Amniotic epithelial cell (primary cell): ENCODE measurements around the gene PNKP.

Experiments used
- DNase-seq: peaks from one replicate; pipeline ENCODE4 v3.0.0-alpha.2; 2010; ENCODE audit warnings: low read depth

The PNKP gene

DNA sequence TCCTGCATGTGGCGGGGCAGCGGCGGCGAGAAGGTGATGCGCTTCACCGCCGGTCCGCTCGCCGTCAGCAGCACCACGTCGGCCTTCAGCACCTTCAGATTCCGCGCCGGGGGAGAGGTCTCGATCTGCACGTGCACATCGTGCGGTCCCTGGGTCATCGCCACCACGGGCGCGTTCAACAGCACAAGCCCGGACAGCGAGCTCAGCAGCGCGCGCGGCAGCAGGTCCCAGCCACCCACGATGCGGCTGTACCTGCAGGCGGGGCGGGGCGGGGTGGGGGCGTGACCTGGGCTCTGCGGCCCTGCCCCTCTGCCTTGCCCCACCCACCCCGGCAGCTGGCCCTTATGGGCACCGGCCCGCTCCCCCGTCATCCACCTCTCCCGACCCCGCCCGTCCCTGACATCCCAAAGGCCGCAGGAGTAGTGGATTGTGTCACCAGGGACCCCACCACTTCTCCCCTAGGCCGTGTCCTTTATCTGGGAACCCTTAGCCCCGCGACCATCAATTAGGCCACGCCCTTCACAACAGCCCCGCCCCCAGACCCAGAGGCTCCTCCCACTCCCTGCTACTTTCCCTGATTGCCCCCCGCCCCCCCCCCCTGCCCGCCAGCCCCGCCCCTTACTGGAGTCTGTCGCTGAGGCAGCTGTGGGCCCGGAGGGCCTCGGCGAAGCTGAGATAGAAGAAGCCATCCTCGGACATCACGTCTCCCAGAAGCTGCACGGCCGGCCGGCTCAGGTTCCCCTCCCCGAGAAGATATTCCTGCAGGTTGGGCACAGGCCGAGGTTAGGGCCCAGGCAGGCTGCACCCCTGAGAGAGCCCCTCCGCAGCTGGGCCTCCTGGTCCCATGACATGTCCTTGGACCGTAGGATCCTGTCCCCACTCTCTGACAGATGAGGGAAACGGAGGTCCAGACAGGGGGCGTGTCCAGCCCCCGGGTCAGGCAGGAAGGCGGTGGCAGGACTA lies 23.3 kb upstream of the PNKP start:
- DNase-seq = no peak

DNA sequence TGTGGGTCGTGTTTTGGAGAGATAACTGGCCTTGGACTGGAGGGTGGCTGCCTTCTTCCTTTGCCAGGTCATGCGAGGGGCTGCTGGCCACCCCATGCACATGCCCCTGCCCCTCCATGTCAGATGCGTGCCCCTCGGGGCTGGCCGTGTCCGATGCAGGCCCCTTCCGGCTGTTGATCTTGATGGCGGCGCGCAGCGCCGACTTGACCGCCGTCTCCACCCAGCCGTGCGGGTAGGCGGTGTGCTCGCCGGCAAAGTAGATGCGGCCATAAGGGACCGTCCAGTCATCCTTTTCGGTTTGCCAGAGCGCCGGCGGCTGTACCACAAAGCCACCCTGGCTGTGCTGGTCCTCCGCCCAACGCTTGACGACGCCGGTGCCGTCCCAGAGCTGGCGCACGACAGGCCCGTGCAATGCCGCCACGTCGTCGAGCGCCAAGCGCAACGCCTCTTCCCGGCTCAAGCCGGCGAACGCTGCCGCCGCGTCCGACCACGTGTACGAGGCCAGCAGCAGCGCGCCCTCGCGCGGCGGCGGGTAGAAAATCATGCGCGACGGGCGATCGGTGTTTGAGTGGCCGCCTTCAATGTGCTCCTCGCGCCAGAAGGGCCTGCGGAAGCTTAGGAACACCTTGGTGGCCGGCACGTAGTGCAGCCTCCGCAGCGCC lies 22.4 kb upstream of the PNKP start:
- peak; percentile 65 for DNase-seq

DNA sequence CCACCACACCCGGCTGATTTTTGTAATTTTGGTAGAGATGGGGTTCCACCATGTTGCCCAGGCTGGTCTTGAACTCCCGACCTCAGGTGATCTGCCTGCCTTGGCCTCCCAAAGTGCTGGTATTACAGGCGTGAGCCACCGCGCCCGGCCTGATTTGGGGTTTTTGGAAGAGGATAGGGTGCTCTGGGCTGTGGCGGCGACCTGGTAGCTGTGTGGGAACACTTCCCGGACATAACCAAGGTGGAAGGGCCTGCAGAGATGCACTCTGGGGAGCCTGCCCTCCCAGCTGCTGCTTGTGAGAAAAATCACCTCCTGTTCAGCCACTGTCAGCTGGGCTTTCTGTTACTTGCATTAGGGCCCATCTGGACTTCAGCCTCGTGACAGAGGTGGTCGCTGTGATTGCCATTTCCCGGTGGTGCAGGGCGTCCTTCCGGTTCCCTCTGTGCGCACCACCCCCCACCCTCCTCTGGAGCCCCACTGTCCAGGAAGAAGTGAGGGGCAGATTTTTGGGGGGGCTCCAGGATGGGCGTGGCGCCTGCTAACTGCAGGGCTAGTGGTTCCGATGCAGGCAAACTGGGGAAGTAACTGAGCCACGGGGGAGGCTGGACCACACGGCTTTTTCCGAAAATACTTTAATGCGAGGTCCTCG lies 21.8 kb upstream of the PNKP start:
- DNase-seq = no peak

DNA sequence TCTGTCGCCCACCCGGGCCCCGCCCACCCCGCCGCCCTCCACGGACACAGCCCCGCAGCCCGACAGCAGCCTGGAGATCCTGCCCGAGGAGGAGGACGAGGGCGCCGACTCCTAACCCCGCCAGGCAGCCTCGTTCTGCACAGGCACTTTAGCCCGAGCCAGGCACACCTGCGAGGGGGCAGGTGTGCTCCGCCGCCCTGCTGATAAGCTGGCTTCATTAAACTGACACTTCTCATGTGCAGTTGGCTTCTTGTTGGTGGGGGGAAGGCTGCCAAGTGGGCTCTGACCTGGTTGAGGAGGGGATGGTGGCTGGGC lies 21.1 kb upstream of the PNKP start:
- no peak for DNase-seq

DNA sequence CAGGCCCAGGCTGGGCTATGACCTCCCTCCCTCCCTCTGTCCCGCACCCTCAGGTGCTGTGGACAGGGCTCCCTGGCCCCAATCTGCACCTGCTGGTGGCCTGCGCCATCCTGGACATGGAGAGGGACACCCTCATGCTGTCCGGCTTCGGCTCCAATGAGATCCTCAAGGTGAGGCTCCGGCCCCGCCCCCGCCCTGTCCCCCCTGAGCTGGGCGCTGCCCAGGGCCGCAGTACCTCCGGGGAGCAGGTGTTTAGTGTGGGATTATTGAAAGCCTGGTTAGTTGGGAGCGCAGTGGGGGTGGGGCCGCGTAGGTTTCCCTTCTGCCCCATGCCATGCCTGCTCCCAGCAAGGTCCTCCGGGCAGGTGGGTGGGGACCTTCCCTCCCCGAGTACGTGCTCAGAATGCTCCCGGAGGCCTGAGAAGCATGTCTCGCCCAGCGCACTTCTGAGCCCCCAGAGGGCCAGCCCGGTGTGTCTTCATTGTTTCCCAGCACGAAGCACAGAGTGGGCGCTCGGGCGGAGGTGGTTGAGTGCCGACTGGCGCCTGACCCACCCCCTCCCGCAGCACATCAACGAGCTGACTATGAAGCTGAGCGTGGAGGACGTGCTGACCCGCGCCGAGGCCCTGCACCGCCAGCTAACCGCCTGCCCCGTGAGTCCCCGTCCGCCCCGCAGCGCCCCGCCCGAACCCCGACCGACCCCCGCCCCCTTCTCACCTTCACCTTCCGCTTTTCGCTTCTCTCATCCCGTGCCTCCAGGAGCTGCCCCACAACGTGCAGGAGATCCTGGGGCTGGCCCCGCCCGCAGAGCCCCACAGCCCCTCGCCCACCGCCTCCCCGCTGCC lies 20.5 kb upstream of the PNKP start:
- no peak for DNase-seq

DNA sequence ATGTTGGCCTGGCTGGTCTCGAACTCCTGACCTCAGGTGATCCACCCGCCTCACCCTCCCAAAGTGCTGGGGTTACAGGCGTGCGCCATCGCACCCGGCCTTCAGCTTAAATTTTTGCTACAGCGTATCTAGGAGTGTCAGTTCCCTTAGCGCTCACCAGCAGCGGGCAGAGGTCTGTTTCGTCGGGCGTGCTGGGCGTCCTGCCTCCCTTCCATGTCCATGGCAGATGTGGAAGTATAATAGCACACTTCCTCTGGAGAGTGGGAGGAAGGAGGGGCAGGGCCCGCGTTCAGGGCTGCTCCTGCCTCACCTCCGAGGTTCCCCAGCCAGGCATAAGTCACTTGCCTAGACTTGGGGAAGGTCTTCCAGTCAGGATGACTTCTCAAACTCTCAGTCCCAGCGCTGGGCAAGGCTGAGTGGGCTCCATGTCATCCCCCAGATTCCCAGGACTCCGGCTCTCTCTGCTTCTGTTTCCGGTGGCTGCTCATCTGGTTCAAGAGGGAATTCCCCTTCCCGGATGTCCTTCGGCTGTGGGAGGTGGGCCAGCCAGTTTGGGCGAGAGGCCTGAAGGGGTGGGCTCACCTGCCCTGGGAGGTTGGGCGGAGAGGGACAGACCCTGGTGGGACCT lies 19.8 kb upstream of the PNKP start:
- no peak for DNase-seq

DNA sequence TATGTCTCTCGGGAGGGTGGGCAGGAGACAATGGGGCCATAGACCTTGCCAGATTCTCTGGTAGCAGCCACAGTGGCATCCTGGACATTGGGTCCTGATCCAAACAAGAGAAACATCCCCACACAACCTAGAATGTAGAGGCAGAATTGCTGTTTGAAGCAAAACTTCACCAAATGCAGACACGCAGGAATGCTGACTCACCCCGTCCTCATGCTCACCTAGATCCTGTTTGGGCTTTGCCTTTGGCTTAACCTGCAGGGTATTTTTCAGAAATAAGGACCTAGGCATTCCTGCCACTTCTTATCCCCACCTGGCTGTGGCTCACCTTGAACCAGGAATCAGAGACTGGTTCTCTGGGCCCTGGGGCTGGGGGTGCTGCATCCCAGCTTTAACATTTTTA lies 17.4 kb upstream of the PNKP start:
- DNase-seq = no peak

DNA sequence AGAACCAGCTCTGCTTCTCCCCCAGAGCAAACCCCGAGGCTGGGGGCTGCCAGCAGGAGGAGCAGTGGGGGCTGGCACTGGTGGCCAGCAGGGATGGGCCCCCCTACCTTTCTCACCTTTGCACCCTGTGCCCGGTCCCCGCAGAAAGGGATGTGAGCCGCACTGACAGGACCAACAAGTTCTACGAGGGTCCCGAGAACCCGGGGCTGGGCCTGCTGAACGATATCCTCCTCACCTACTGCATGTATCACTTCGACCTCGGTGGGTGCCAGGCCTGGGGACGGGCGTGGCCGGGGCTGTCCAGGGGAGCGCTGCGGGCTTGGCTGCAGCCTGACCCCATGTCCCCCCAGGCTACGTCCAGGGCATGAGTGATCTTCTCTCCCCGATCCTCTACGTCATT lies 16.7 kb upstream of the PNKP start:
- no peak for DNase-seq

DNA sequence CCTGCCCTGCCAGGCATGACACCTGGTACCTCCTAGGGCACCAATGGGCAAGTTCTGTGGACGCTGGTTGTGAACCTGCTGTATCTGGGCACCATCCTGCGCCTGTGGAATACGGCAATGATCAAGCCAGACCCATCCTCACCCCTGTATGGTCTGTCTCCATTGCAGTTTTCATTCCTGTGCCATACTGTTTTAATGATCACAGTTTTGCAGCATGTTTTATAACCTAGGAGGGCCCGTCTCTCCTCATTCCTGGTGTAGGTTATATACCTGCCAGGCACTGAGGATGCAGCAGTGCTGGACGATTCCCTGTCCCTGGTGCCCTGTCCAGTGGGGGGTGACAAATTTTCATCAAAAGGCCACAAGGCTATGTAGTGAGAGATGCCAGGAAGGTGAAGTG lies 15.7 kb upstream of the PNKP start:
- no peak for DNase-seq

DNA sequence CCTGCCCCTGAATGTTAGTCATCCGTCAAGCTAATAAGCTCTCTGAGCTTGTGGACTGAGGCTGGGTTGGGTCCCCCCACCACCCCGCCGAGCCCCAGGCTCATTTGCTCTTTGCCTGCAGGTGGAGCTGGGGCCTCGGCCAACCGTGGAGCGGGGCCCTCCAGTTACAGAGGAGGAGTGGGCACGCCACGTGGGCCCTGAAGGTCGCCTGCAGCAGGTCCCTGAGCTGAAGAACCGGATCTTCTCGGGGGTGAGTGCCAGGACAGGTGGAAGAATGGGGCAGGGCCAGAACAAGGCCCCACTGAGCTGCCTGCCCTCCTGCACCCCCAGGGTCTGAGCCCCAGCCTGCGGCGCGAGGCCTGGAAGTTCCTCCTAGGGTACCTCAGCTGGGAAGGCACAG lies 15.3 kb upstream of the PNKP start:
- no peak for DNase-seq

DNA sequence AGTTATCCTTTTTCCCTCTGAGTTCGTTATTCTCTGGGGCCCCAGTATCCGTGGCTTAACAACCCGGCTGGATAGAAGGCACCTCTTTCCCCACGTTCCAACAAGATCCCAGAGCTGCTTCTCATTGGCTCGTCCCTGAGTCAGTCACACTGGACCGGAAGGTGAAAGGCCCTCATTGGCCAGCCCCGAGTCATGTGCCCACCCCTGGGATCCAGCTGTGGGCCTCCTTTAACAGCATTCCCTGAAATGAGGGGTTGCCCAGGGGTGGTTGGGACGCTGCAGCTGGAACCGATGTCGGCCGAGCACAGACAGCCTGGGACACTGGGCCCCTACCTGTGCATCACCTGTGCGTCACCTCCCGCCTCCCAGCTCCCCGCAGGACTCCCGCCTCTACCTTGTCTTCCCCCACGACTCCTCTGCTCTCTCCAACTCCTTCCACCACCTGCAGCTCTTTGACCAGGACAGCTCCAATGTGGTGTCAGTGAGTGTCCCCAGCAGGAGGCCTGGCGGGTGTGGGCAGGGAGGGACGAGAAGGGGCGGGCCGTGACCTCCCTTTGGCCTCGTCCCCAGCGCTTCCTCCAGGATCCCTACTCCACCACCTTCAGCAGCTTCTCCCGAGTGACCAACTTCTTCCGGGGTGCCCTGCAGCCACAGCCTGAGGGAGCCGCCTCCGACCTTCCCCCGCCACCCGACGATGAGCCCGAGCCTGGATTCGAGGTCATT lies 14.5 kb upstream of the PNKP start:
- peak; percentile 29 for DNase-seq

DNA sequence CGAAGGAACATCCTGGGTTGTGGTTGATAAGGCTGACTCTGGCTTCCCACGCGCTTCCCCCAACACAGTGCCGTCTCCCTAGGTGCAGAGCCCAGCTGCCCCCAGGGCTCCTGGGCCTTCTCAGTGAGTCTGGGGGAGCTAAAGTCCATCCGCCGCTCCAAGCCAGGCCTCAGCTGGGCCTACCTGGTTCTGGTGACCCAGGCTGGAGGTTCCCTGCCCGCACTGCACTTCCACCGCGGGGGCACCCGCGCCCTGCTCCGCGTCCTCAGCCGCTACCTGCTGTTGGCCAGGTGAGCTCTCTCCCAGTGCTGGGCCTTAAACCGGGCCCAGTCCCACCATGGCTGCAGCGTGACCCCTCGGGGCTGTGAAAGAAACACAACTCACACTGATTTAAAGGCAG lies 13.8 kb upstream of the PNKP start:
- no peak for DNase-seq

DNA sequence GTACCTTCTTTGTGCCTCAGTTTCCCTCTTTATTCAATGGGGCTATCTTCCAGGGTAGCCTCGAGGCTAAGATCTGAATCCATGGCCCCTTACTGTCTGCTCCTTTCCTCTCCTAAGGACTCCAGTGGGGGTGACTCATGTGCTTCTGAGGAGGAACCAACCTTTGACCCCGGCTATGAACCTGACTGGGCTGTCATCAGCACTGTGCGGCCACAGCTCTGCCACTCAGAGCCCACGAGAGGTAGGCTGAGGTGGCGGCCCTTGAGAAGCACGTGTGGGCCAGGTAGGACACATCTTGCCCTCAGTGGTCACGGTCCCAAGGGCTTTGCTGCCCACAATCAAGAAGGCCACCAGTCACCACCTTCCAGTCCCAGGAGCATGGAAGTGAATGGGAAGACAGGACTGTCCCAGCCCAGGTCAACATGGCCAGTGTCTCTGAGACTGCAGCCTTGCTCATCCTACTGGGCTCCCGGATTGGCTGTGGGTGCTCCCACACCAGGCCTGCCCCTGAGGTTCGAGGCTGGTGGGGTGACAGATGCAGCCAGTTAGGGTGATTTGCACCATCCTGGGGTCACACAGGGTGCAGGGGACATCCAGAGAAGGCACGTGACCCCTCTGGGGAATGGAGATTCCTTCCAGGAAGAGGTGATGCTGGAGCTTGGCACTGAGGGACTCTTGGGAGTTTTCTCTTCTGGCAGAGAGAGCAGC lies 12.9 kb upstream of the PNKP start:
- no peak for DNase-seq

DNA sequence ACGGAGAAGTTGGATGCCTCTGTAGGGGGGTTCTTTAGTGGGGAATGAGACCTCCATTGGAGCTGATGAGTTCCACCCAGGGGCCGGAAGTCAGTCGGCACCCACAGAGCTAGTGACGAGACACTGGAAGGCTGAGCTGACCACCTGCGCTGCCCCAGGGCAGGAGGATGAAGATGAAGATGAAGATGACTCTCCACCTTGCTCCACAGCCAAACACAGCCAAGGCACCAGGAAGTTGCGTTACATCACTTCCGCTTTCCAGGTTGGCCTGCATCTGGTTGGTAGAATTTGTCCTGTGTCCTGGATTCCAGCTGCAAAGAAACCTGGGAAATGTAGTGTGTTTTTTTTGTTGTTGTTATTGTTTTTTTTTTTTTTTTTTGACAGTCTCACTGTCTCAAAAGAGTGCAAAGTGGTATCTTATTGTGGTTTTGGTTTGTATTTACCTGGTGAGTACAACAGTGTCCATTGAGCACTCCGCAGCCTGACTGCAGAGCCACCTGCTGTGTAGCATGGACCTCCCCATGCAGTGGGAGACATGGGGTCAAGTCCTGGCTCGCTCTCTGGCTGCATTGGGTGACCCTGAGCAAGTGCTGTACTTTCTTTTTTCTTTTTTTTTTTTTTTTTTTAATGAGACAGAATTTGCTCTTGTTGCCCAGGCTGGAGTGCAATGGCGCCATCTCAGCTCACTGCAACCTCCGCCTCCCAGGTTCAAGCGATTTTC lies 12.0 kb upstream of the PNKP start:
- peak; percentile 21 for DNase-seq

DNA sequence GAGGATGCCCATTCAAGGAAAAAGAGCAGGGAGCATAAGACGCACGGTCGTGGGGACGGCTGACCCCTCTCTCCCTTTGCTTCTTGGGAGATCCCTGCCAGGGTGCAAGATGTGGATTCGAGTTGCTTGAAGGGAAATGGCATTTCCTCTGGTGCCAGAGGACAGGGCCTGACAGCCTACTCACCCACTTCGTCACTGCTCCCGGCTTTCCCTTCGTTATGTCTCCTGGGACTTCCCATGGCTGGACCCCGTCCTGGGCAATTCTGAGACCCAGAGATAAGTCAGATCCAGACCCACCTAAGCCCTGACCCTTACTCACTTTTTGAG lies 11.3 kb upstream of the PNKP start:
- DNase-seq = no peak

DNA sequence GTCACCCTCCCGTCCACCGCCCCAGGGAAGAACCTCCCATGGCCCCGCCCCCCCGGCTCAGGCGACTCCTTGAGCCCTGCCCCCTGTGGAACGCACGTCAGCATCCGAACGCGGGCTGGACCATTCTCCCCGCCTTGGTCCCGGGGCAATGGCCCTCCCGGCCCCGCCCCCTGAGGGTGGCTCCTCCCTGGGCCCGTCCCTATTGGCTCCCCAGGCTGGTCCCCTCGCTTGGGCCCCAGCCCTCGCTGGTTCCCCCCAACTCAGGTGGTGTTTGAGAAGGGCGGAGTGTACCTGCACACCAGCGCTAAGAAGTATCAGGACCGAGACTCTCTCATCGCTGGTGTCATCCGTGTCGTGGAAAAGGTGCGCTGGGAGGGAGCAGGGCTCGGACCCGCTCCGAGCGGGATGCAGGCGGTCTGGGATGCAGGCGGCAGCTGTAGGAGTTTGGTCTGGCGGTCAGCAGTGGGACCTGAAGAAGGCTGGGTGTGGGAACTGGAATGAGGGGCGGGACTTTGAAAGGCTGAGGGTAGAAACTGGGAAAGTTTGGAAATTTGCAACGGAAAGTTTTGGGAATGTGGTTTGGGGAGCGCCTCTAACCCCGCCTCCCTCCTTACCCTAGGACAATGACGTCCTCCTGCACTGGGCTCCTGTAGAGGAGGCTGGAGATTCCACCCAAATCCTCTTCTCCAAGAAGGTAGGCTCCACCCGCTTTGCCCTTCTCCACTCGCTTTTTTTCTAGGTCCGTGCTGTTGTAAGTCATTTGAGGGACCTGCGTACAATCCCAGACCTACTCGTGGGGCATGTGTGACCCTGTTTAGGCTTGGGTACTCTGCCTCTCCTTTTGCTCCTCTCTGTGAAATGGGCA lies 10.7 kb upstream of the PNKP start:
- DNase-seq = peak; percentile 94

DNA sequence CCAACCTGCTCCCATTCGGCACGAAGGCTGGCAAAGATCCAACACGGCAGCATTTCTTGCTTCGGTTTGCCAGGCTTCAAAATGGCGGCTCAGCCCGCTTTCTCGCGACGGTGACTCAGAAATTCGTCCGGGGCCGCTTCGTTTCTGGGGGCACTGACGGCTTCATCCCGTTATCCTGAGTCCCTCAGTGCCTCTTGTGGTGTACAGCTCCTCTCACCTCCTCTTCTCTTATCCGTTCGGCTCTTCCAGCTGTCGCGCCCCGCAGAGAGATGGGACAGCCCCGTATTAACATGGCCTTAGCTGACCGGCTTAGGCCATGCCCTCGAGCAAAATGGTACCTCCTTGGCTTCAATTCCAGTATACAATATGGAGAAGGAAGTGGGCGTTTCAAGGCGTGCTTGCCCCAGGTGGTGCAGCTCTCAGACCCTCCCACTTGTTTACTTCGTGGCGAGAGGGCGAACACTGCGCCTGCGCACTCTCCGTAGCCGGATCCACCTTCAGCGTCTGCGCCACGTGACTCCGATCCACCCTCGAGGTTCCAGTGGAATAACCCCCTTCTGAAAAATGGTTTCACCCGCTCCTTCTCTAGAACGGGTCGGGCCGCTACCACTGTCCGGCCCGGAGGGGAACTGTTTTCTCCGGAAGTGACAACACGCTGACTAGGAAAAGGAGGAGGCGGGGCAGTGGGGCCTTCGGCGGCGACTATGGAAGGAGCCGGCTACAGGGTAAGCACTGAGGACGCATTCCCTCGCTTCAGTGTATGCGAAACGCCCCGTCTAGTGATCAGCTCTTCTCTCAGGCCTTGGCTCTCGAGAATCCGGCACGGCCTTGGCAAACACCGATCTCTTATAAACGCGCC lies 9.9 kb upstream of the PNKP start, which contains the start of the genes AKT1S1 and TBC1D17:
Gene AKT1S1 (minus strand): TSS at position 336 of the 859 bp plus-strand sequence. CDS start 4,060 bp downstream, outside the sequence.
Gene TBC1D17 (plus strand): TSS at position 683 of the 859 bp plus-strand sequence. CDS start 22 bp downstream, at position 705.
- peak; percentile 100 for DNase-seq
